Kidney epithelial cell (primary cell): Measurements from ENCODE around the gene SETD4. TPM values are rescaled to one million over a fixed set of nuclear protein-coding genes. Genes with fewer than 3 reads are reported as not detected.

Experiments
- DNase-seq: peaks from one replicate; pipeline ENCODE4 v3.0.0-alpha.2; 2010; ENCODE audit warnings: low read depth
- H3K27me3 ChIP-seq: 2 replicates; pipeline ENCODE4 v1.6.0; 2011; ENCODE audit warnings: low read length; ENCODE audit not compliant: control insufficient read depth, insufficient read depth
- H3K36me3 ChIP-seq: 2 replicates; pipeline ENCODE4 v1.5.1; 2011; ENCODE audit warnings: low read length; ENCODE audit not compliant: control insufficient read depth, insufficient read depth
- H3K4me3 ChIP-seq: 2 replicates; pipeline ENCODE4 v1.5.1; 2011; ENCODE audit warnings: low read depth, mild to moderate bottlenecking, control low read depth, low read length
- CTCF ChIP-seq: IDR thresholded peaks from 2 replicates; pipeline ENCODE4 v1.5.1; 2011; ENCODE audit warnings: mild to moderate bottlenecking, moderate library complexity, low read length, control low read depth, inconsistent platforms; ENCODE audit not compliant: insufficient read depth, poor library complexity, severe bottlenecking
- total RNA-seq: library from RNA; depleted of rRNA; stranded (reverse); fragments of >200 nt; gene quantifications from 2 replicates; pipeline ENCODE4 v1.2.3, GENCODE V29; 2015

The SETD4 gene
- total RNA-seq, 1 donor from 2014 or later, result 17.9 TPM

GRCh38 chr21:36053715-36054062, 6.6 kb downstream of the SETD4 start:
- no peak for DNase-seq
- Histone ChIP-seq H3K36me3 (peaks cover 5% of the 10 kb centered on the region), H3K27me3 (no peaks in the 10 kb centered on the region), H3K4me3 (no peak overlapping the region)
- TF ChIP-seq CTCF, result no peak

GRCh38 chr21:36052860-36053714, 7.2 kb downstream of the SETD4 start:
- Histone ChIP-seq H3K36me3 (peaks cover 5% of the 10 kb centered on the region), H3K27me3 (no peaks in the 10 kb centered on the region), H3K4me3 (no peak overlapping the region)
- no peak for DNase-seq
- no peak for TF ChIP-seq CTCF

- no peak for DNase-seq
- H3K4me3 ChIP-seq, result no peak overlapping the region
- TF ChIP-seq CTCF, result no peak
- H3K27me3 ChIP-seq, result no peaks in the 10 kb centered on the region
- H3K36me3 ChIP-seq, result peaks cover 4% of the 10 kb centered on the region
Observed at GRCh38 chr21:36048357-36048756, 12.0 kb downstream of the SETD4 start.

- TF ChIP-seq CTCF, result no peak
- no peak for DNase-seq
- H3K36me3 ChIP-seq, result peaks cover 3% of the 10 kb centered on the region
- no peaks in the 10 kb centered on the region for H3K27me3 ChIP-seq
- H3K4me3 ChIP-seq, result no peak overlapping the region
Observed at GRCh38 chr21:36047139-36047538, 13.2 kb downstream of the SETD4 start.

- Histone ChIP-seq H3K4me3 (no peak overlapping the region), H3K36me3 (peaks cover 3% of the 10 kb centered on the region), H3K27me3 (no peaks in the 10 kb centered on the region)
- no peak for TF ChIP-seq CTCF
- no peak for DNase-seq
Observed at GRCh38 chr21:36045993-36046392, 14.3 kb downstream of the SETD4 start.

- Histone ChIP-seq H3K4me3 (no peak overlapping the region), H3K36me3 (peaks cover 1% of the 10 kb centered on the region), H3K27me3 (no peaks in the 10 kb centered on the region)
- DNase-seq, result no peak
- no peak for TF ChIP-seq CTCF
Observed at GRCh38 chr21:36044056-36044455, 16.3 kb downstream of the SETD4 start.
